GM18498 (cell line): ENCODE data around the gene RPS28.

ENCODE experiments used
- ATAC-seq: cut with Tn5 transposase; IDR thresholded peaks from one replicate; pipeline ENCODE4 v1.9.1; 2021; ENCODE audit warnings: mild to moderate bottlenecking, moderate library complexity; ENCODE audit not compliant: unreplicated experiment

The RPS28 gene

GRCh38 chr19:8370176-8371010, 49.1 kb downstream of the RPS28 start:
- no peak for ATAC-seq

GRCh38 chr19:8371011-8371804, 49.9 kb downstream of the RPS28 start:
- ATAC-seq: no peak
